Hepatocyte (in vitro differentiated cells): ENCODE results near the gene SBF1. TPM values are rescaled to one million over a fixed set of nuclear protein-coding genes. Genes with fewer than 3 reads are reported as not detected.

Experiments used
- DNase-seq: peaks from one replicate; pipeline ENCODE4 v3.0.0-alpha.2; 2016; ENCODE audit warnings: low spot score
- H2AFZ ChIP-seq: fragments of 200-600 bp; sonication (generic); 2 replicates; pipeline ENCODE4 v1.6.0; 2016; ENCODE audit warnings: antibody characterized with exemption, mild to moderate bottlenecking
- H3K27ac ChIP-seq: fragments of 200-600 bp; sonication (generic); 2 replicates; pipeline ENCODE4 v1.5.1; 2016; ENCODE audit warnings: mild to moderate bottlenecking
- H3K27me3 ChIP-seq: fragments of 200-600 bp; sonication (generic); 2 replicates; pipeline ENCODE4 v1.6.1; 2016
- H3K36me3 ChIP-seq: fragments of 200-600 bp; sonication (generic); replicated peaks from 2 replicates; pipeline ENCODE4 v1.5.1; 2016; ENCODE audit warnings: low read depth; ENCODE audit not compliant: insufficient read depth
- H3K4me1 ChIP-seq: fragments of 200-600 bp; sonication (generic); 2 replicates; pipeline ENCODE4 v1.5.1; 2016; ENCODE audit warnings: mild to moderate bottlenecking, moderate library complexity; ENCODE audit not compliant: insufficient read depth
- H3K4me2 ChIP-seq: fragments of 200-600 bp; sonication (generic); 2 replicates; pipeline ENCODE4 v1.6.0; 2016
- H3K4me3 ChIP-seq: fragments of 200-600 bp; sonication (generic); 2 replicates; pipeline ENCODE4 v1.5.1; 2016; ENCODE audit warnings: mild to moderate bottlenecking
- H3K79me2 ChIP-seq: fragments of 200-600 bp; sonication (generic); 2 replicates; pipeline ENCODE4 v1.6.0; 2017; ENCODE audit warnings: mild to moderate bottlenecking
- H3K9me2 ChIP-seq: fragments of 200-600 bp; sonication (generic); replicated peaks from 2 replicates; pipeline ENCODE4 v1.6.0; 2017; ENCODE audit warnings: mild to moderate bottlenecking; ENCODE audit not compliant: insufficient read depth
- H3K9me3 ChIP-seq: fragments of 200-600 bp; sonication (generic); 2 replicates; pipeline ENCODE4 v1.5.1; 2016; ENCODE audit warnings: low read depth, mild to moderate bottlenecking
- H4K20me1 ChIP-seq: fragments of 200-600 bp; sonication (generic); 2 replicates; pipeline ENCODE4 v1.6.0; 2016; ENCODE audit warnings: mild to moderate bottlenecking; ENCODE audit not compliant: insufficient read depth, poor library complexity, severe bottlenecking
- EZH2phosphoT487 ChIP-seq: fragments of 200-600 bp; sonication (generic); IDR thresholded peaks from one replicate; pipeline ENCODE4 v1.6.1; 2018; ENCODE audit warnings: antibody characterized with exemption, mild to moderate bottlenecking, low read depth, moderate library complexity; ENCODE audit not compliant: unreplicated experiment, severe bottlenecking
- WGBS: methylation state at CpG from one replicate; pipeline ENCODE4 v1.1.6; 2016; ENCODE audit warnings: low lambda C conversion rate; ENCODE audit errors: missing lambda C conversion rate; 5-methylcytosine and 5-hydroxymethylcytosine counted together
- polyA plus RNA-seq: library from polyadenylated mRNA; unstranded; fragments of >200 nt; fragmentation: Nextera tagmentation; extraction: Ambion mirVana; gene quantifications from 2 replicates; pipeline ENCODE4 v1.2.1, GENCODE V29; 2016
- total RNA-seq: library from RNA; depleted of rRNA; stranded (reverse); fragments of >200 nt; gene quantifications from 2 replicates; pipeline ENCODE4 v1.2.3, GENCODE V29; 2014
- TF ChIP-seq, protein P1 (sequence below): fragments of 200-600 bp; sonication (generic); IDR thresholded peaks from 2 replicates; pipeline ENCODE4 v1.5.1; 2016; ENCODE audit warnings: antibody characterized with exemption, mild to moderate bottlenecking; ENCODE audit not compliant: poor library complexity

Gene SBF1
- total and polyA plus RNA-seq, 2 experiments from 2014 or later: 34.5 to 49.5 TPM

DNA sequence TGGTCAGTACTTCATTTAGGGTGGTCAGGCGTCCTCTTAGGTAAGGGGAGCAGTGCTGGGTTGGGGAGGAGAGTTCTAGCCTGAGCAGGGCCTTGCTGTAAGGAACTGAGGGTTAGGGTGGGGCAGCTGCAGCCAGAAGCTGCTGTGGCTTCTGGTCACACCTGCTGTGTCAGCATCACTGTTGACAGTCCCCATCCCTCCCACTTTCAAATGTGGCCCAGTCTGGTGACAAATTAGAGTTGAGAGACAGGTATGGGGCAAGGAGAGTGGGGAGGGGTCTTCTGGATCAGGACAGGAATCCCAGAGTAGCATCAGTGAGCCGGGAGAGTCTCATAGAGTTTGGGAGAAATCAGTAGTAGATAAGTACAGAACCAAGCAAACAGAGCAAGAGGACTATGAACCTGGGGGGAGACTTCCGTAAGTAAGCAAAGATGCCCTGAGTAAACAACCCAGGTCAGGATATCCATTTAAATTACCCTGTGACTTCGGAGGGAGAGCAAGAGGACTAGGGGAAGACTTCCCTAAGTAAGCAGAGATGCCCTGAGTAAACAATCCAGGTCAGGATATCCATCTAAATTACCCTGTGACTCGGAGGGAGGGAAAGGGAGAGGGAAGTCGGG lies 78.0 kb downstream of the SBF1 start:
- no peaks in the 10 kb centered on the region for H3K9me2 ChIP-seq
- H3K27ac ChIP-seq: peak overlapping the region; percentile 68
- H3K4me2 ChIP-seq: peak overlapping the region; percentile 22
- H3K9me3 ChIP-seq: no peaks in the 10 kb centered on the region
- peaks cover 36% of the 10 kb centered on the region for H3K79me2 ChIP-seq
- no peaks in the 10 kb centered on the region for H3K27me3 ChIP-seq
- DNase-seq: peak; percentile 63
- H4K20me1 ChIP-seq: peaks cover 42% of the 10 kb centered on the region
- H3K36me3 ChIP-seq: no peaks in the 10 kb centered on the region
- peaks cover 12% of the 10 kb centered on the region for H3K4me1 ChIP-seq
- H3K4me3 ChIP-seq: no peak overlapping the region
- peak; percentile 98 for TF ChIP-seq EZH2phosphoT487
- TF ChIP-seq, protein P1, sequence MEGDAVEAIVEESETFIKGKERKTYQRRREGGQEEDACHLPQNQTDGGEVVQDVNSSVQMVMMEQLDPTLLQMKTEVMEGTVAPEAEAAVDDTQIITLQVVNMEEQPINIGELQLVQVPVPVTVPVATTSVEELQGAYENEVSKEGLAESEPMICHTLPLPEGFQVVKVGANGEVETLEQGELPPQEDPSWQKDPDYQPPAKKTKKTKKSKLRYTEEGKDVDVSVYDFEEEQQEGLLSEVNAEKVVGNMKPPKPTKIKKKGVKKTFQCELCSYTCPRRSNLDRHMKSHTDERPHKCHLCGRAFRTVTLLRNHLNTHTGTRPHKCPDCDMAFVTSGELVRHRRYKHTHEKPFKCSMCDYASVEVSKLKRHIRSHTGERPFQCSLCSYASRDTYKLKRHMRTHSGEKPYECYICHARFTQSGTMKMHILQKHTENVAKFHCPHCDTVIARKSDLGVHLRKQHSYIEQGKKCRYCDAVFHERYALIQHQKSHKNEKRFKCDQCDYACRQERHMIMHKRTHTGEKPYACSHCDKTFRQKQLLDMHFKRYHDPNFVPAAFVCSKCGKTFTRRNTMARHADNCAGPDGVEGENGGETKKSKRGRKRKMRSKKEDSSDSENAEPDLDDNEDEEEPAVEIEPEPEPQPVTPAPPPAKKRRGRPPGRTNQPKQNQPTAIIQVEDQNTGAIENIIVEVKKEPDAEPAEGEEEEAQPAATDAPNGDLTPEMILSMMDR: no peak
- no peak overlapping the region for H2AFZ ChIP-seq
- WGBS: 25% methylated on average over 6 of the region's 6 CpGs

Other genes starting within 250 kb of the SBF1 start
- gene TUBGCP6, start 230.0 kb downstream of the SBF1 start, total RNA-seq: 14.0 and 26.2 TPM in 2 replicates
- 31.5 and 44.1 TPM in 2 replicates for gene TUBGCP6, start 230.0 kb downstream of the SBF1 start, polyA plus RNA-seq
- gene HDAC10, start 223.8 kb downstream of the SBF1 start, total RNA-seq: 21.5 and 23.8 TPM in 2 replicates
- 30.2 and 40.5 TPM in 2 replicates for gene HDAC10, start 223.8 kb downstream of the SBF1 start, polyA plus RNA-seq
- gene MAPK12, start 213.4 kb downstream of the SBF1 start, total RNA-seq: 12.5 and 13.8 TPM in 2 replicates
- 33.8 and 51.4 TPM in 2 replicates for gene MAPK12, start 213.4 kb downstream of the SBF1 start, polyA plus RNA-seq
- gene MAPK11, start 204.7 kb downstream of the SBF1 start, total RNA-seq: 1.4 and 2.3 TPM in 2 replicates
- 0.62 and 1.1 TPM in 2 replicates for gene MAPK11, start 204.7 kb downstream of the SBF1 start, polyA plus RNA-seq
- gene PLXNB2, start 167.4 kb downstream of the SBF1 start, total RNA-seq: 91.4 and 113 TPM in 2 replicates
- gene PLXNB2, start 167.4 kb downstream of the SBF1 start, polyA plus RNA-seq: 147 and 158 TPM in 2 replicates
- 3.1 and 3.3 TPM in 2 replicates for gene DENND6B, start 148.0 kb downstream of the SBF1 start, total RNA-seq
- gene DENND6B, start 148.0 kb downstream of the SBF1 start, polyA plus RNA-seq: 8.7 and 9.0 TPM in 2 replicates
- gene PPP6R2, start 131.7 kb downstream of the SBF1 start, total RNA-seq: 43.9 and 57.9 TPM in 2 replicates
- gene PPP6R2, start 131.7 kb downstream of the SBF1 start, polyA plus RNA-seq: 44.1 and 47.0 TPM in 2 replicates
- 3.0 and 4.1 TPM in 2 replicates for gene ADM2, start 6.5 kb upstream of the SBF1 start, total RNA-seq
- gene ADM2, start 6.5 kb upstream of the SBF1 start, polyA plus RNA-seq: 5.0 and 5.1 TPM in 2 replicates
- gene MIOX, start 11.8 kb upstream of the SBF1 start, total RNA-seq: not detected in 2 replicates
- gene MIOX, start 11.8 kb upstream of the SBF1 start, polyA plus RNA-seq: not detected in 2 replicates
- 22.4 and 32.8 TPM in 2 replicates for gene LMF2, start 32.7 kb upstream of the SBF1 start, total RNA-seq
- gene LMF2, start 32.7 kb upstream of the SBF1 start, polyA plus RNA-seq: 97.6 and 128 TPM in 2 replicates
- gene NCAPH2, start 33.2 kb upstream of the SBF1 start, total RNA-seq: 24.4 and 25.6 TPM in 2 replicates
- 40.6 and 48.0 TPM in 2 replicates for gene NCAPH2, start 33.2 kb upstream of the SBF1 start, polyA plus RNA-seq
- 2.0 and 4.1 TPM in 2 replicates for gene SCO2, start 50.6 kb upstream of the SBF1 start, total RNA-seq
- gene SCO2, start 50.6 kb upstream of the SBF1 start, polyA plus RNA-seq: 9.7 and 11.2 TPM in 2 replicates
- gene TYMP, start 55.0 kb upstream of the SBF1 start, total RNA-seq: 36.6 and 46.4 TPM in 2 replicates
- 85.7 and 105 TPM in 2 replicates for gene TYMP, start 55.0 kb upstream of the SBF1 start, polyA plus RNA-seq
- gene KLHDC7B, start 70.9 kb upstream of the SBF1 start, total RNA-seq: 0.92 and 1.7 TPM in 2 replicates
- gene KLHDC7B, start 70.9 kb upstream of the SBF1 start, polyA plus RNA-seq: 0.75 and 1.4 TPM in 2 replicates
- not detected in 2 replicates for gene SYCE3, start 87.9 kb upstream of the SBF1 start, total RNA-seq
- 1.4 and 1.5 TPM in 2 replicates for gene SYCE3, start 87.9 kb upstream of the SBF1 start, polyA plus RNA-seq
- 24.8 and 27.5 TPM in 2 replicates for gene CPT1B, start 103.4 kb upstream of the SBF1 start, total RNA-seq
- gene CPT1B, start 103.4 kb upstream of the SBF1 start, polyA plus RNA-seq: 64.0 and 80.1 TPM in 2 replicates
- 54.9 and 57.4 TPM in 2 replicates for gene CHKB, start 107.8 kb upstream of the SBF1 start, total RNA-seq
- gene CHKB, start 107.8 kb upstream of the SBF1 start, polyA plus RNA-seq: 89.7 and 125 TPM in 2 replicates
- gene MAPK8IP2, start 125.8 kb upstream of the SBF1 start, total RNA-seq: 1.0 and 1.6 TPM in 2 replicates
- gene MAPK8IP2, start 125.8 kb upstream of the SBF1 start, polyA plus RNA-seq: 3.8 and 4.0 TPM in 2 replicates
- 26.2 and 31.3 TPM in 2 replicates for gene ARSA, start 153.1 kb upstream of the SBF1 start, total RNA-seq
- gene ARSA, start 153.1 kb upstream of the SBF1 start, polyA plus RNA-seq: 20.6 and 29.2 TPM in 2 replicates
- 2.4 and 2.9 TPM in 2 replicates for gene SHANK3, start 197.8 kb upstream of the SBF1 start, total RNA-seq
- gene SHANK3, start 197.8 kb upstream of the SBF1 start, polyA plus RNA-seq: 1.9 and 2.6 TPM in 2 replicates